ENCODE results near the gene TRIP12. TPM values are rescaled to one million over a fixed set of nuclear protein-coding genes. Genes with fewer than 3 reads are reported as not detected.

TRIP12 gene
- total and polyA plus RNA-seq, 2 of the 4 experiments (the other 2 are of a cell fraction) = 51.6 to 209 TPM

- H3K56ac ChIP-seq (ENCODE audit: extremely low read depth, insufficient read depth, low read length) = no peak overlapping the region
- H3K23ac ChIP-seq (ENCODE audit: low read depth, low read length) = no peak overlapping the region
- H2BK20ac ChIP-seq (ENCODE audit: low read depth, low read length) = no peak overlapping the region
- H3K4me2 ChIP-seq (ENCODE audit: low read depth, low read length) = no peak overlapping the region
- no peak for ATAC-seq (ENCODE audit: low read depth)
- H2AFZ ChIP-seq (replicated peaks; ENCODE audit: low read length, poor library complexity) = no peak overlapping the region
- H3K9me3 ChIP-seq (ENCODE audit: control insufficient read depth, insufficient read depth, low read length) = no peaks in the 10 kb centered on the region
- H2BK120ac ChIP-seq (ENCODE audit: low read depth, low read length) = no peak overlapping the region
- BruUV-seq (replicated peaks) = no TSS peak
- DNase-seq = no peak
- in situ Hi-C loops (cut with MboI; ENCODE audit: low sequenced_read_pairs) (no loop called here), intact Hi-C loops (cut with micrococcal nuclease) (no loop called here), dilution Hi-C loops (cut with HindIII; ENCODE audit: low sequenced_read_pairs, unreplicated experiment) (no loop called here)
- H3K4me1 ChIP-seq (ENCODE audit: control insufficient read depth, insufficient read depth, low read length) = peaks cover 3% of the 10 kb centered on the region; the same call in 1 of the 2 replicates
- H2BK15ac ChIP-seq (ENCODE audit: low read depth, low read length) = no peak overlapping the region
- no peaks in the 10 kb centered on the region for H3K36me3 ChIP-seq (ENCODE audit: control insufficient read depth, insufficient read depth, low read length)
- H2AK5ac ChIP-seq (ENCODE audit: low read depth, low read length) = no peak overlapping the region
- no peaks in the 10 kb centered on the region for H4K20me1 ChIP-seq (ENCODE audit: insufficient read depth, low read length)
- H3K18ac ChIP-seq (ENCODE audit: low read depth, low read length) = no peak overlapping the region
- no peak overlapping the region for H4K91ac ChIP-seq (ENCODE audit: insufficient read depth, low read depth, low read length)
- H4K8ac ChIP-seq (ENCODE audit: low read depth in 2 of 2, low read length in 2 of 2) = no peak overlapping the region
- H3K4ac ChIP-seq (ENCODE audit: low read depth, low read length) = no peak overlapping the region
- no peaks in the 10 kb centered on the region for H3K79me1 ChIP-seq (ENCODE audit: low read depth in 1 of 2, low read length in 2 of 2)
- no peak overlapping the region for H3K27ac ChIP-seq (ENCODE audit: insufficient read depth, low read length)
- H3K27me3 ChIP-seq (ENCODE audit: control insufficient read depth, insufficient read depth, low read length) = no peaks in the 10 kb centered on the region
- no peak overlapping the region for H2BK5ac ChIP-seq (ENCODE audit: low read depth, low read length, poor library complexity, severe bottlenecking)
- no peak overlapping the region for H4K5ac ChIP-seq (ENCODE audit: low read depth, low read length)
- CTCF ChIA-PET = no interaction called here
- WGBS, 2 experiments (ENCODE audit: extremely low coverage in 2 of 2, insufficient read length in 1 of 2) = no CpG with 5 or more reads among the region's 1 CpG
- no peak overlapping the region for H3K9ac ChIP-seq (ENCODE audit: low read depth, low read length)
- no peak overlapping the region for H3K14ac ChIP-seq (replicated peaks; ENCODE audit: low read depth, low read length)
- POLR2A ChIA-PET (ENCODE audit: unreplicated experiment) = no interaction called here
- H3K9me1 ChIP-seq (ENCODE audit: insufficient read depth, low read length) = no peaks in the 10 kb centered on the region
- TF ChIP-seq BHLHE40 (IDR thresholded peaks at IDR 0.05; ENCODE audit: low read depth, low read length) = no peak
- TF ChIP-seq MAFK (IDR thresholded peaks at IDR 0.05; ENCODE audit: low read depth, low read length) = no peak
- TF ChIP-seq, protein P1, sequence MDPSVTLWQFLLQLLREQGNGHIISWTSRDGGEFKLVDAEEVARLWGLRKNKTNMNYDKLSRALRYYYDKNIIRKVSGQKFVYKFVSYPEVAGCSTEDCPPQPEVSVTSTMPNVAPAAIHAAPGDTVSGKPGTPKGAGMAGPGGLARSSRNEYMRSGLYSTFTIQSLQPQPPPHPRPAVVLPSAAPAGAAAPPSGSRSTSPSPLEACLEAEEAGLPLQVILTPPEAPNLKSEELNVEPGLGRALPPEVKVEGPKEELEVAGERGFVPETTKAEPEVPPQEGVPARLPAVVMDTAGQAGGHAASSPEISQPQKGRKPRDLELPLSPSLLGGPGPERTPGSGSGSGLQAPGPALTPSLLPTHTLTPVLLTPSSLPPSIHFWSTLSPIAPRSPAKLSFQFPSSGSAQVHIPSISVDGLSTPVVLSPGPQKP (IDR thresholded peaks at IDR 0.05; ENCODE audit: borderline replicate concordance, low read depth, low read length) = no peak
- no peak overlapping the region for H3K4me3 ChIP-seq (ENCODE audit: insufficient read depth, low read depth, low read length)
- H2AK9ac ChIP-seq (replicated peaks; ENCODE audit: low read depth, low read length, poor library complexity) = no peak overlapping the region
These were observed 33.9 kb upstream of the TRIP12 start for GRCh38 chr2:229955663-229956062.
